ENCODE results near the gene UACA. TPM values are rescaled to one million over a fixed set of nuclear protein-coding genes. Genes with fewer than 3 reads are reported as not detected.

UACA gene
- total and polyA plus RNA-seq, 2 of the 8 experiments (the other 6 are each of a cell fraction or from before 2014, with no cell fraction given) = 28.6 to 38.9 TPM

DNA sequence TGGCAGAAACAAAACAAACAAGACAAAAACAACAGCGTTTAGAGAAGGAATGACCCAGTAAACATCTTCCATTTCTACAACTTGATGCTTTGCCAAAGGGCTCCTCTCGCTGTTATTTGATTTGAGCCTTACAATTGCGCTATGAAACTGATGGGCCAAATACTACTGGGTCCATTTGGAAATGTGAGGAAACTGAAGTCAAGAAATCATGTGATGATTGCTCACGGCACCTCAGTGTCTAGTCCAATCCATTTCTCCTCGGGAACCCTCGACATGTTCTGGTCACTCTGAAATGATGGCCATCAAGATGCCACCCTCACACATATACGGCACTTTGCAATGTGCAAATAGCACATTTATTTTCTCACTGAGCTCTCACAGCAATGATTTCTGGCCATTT is 136.0 kb downstream of the UACA start:
- Histone ChIP-seq H3K14ac (ENCODE audit: insufficient read length) (no peak overlapping the region), H2BK15ac (ENCODE audit: low read length) (no peak overlapping the region), H3K18ac (ENCODE audit: extremely low read depth, low read length) (no peak overlapping the region), H2AFZ (ENCODE audit: low read length) (no peak overlapping the region), H4K5ac (ENCODE audit: insufficient read length, low read depth, low read length) (no peak overlapping the region), H3K4me3 (ENCODE audit: extremely low read depth in 1 of 4, insufficient read depth in 2 of 4, low read depth in 3 of 4, low read length in 4 of 4) (no peak overlapping the region), H2BK120ac (replicated peaks; ENCODE audit: low read depth, low read length) (no peak overlapping the region), H3K36me3 (ENCODE audit: control insufficient read depth in 2 of 4, insufficient read depth in 4 of 4, low read length in 3 of 4) (no peaks in the 10 kb centered on the region; a peak in 1 of 8 replicates), H4K8ac (ENCODE audit: extremely low read depth, insufficient read depth, low read length) (no peak overlapping the region), H4K20me1 (replicated peaks in 1 of 2; ENCODE audit: control insufficient read depth in 1 of 2, insufficient read depth in 2 of 2, low read length in 2 of 2) (no peaks in the 10 kb centered on the region), H3K9ac (replicated peaks in 1 of 4; ENCODE audit: extremely low read depth in 1 of 4, low read depth in 3 of 4, low read length in 3 of 4) (no peak overlapping the region), H4K91ac (replicated peaks; ENCODE audit: insufficient read length, low read length) (no peak overlapping the region), H3K23me2 (ENCODE audit: low read depth, low read length) (no peaks in the 10 kb centered on the region; the same call in 1 of the 2 replicates), H3K9me3 (ENCODE audit: insufficient read depth in 2 of 2, low read depth in 1 of 2, low read length in 1 of 2) (peaks cover 3 to 5% of the 10 kb centered on the region in 2 experiments; a peak in 3 of 4 replicates), H2BK20ac (ENCODE audit: low read length) (no peak overlapping the region), H2AK5ac (ENCODE audit: low read depth, low read length) (no peak overlapping the region), H3K27me3 (replicated peaks in 1 of 4; ENCODE audit: control insufficient read depth in 3 of 4, extremely low read depth in 1 of 4, insufficient read depth in 3 of 4, low read length in 3 of 4) (no peaks in the 10 kb centered on the region; a peak in 2 of 7 replicates), H3K4me1 (replicated peaks in 1 of 4; ENCODE audit: control insufficient read depth in 3 of 4, insufficient read depth in 4 of 4, low read length in 3 of 4) (peaks cover 11 to 20% (median 15%) of the 10 kb centered on the region in 4 experiments), H2BK5ac (ENCODE audit: low read depth, low read length) (no peak overlapping the region), H3K79me2 (ENCODE audit: control insufficient read depth in 1 of 2, insufficient read depth in 2 of 2, low read length in 2 of 2) (no peaks in the 10 kb centered on the region), H3K23ac (ENCODE audit: insufficient read length) (no peak overlapping the region), H3K27ac (ENCODE audit: low read depth, low read length) (no peak overlapping the region), H3K79me1 (ENCODE audit: low read depth, low read length) (no peaks in the 10 kb centered on the region), H3K56ac (replicated peaks; ENCODE audit: insufficient read length, low read depth, low read length) (no peak overlapping the region), H3K4me2 (ENCODE audit: insufficient read depth in 1 of 2, low read depth in 2 of 2, low read length in 2 of 2) (no peak overlapping the region), H3K4ac (replicated peaks; ENCODE audit: insufficient read length, low read depth, low read length) (no peak overlapping the region), H2BK12ac (ENCODE audit: low read depth, low read length) (no peak overlapping the region)
- WGBS, 2 experiments (ENCODE audit: extremely low coverage in 1 of 2, insufficient coverage in 1 of 2, insufficient read length in 1 of 2, insufficient replicate concordance in 2 of 2, low coverage in 1 of 2, low lambda C conversion rate in 2 of 2, missing lambda C conversion rate in 1 of 2) = 92% methylated on average over 7 of the region's 7 CpGs; no CpG with 5 or more reads in 1 of the 2 experiments
- DNase-seq (ENCODE audit: low read depth in 1 of 2, low spot score in 2 of 2) (no peak), FAIRE-seq (no peak)
- POLR2A ChIA-PET (ENCODE audit: partially characterized antibody) = interaction anchor here (1.3 kb wide), 1 partner anchor 9 kb away, joined by 4 read pairs; no protein-coding TSS in a partner anchor
- CTCF ChIA-PET (ENCODE audit: partially characterized antibody) = interaction anchor here (1.2 to 2.3 kb wide), 3 partner anchors 10 to 58 kb away, joined by 3 to 12 read pairs (median 3); no protein-coding TSS in a partner anchor
- TF ChIP-seq SAP30 (IDR thresholded peaks at IDR 0.05; ENCODE audit: insufficient read depth, insufficient replicate concordance, low read length) (no peak), KDM4A (IDR thresholded peaks at IDR 0.05; ENCODE audit: low read depth, low read length, severe bottlenecking) (no peak), POLR2A (IDR thresholded peaks at IDR 0.05; ENCODE audit: control extremely low read depth in 1 of 2, low read depth in 2 of 2, low read length in 2 of 2) (no peak), CHD2 (IDR thresholded peaks at IDR 0.05; ENCODE audit: low read length) (no peak), BCL11A (IDR thresholded peaks at IDR 0.05; ENCODE audit: low read depth in 2 of 2, low read length in 2 of 2) (no peak), CTCF (IDR thresholded peaks at IDR 0.05; ENCODE audit: control extremely low read depth in 1 of 3, insufficient read depth in 1 of 3, low read depth in 1 of 3, low read length in 3 of 3) (no peak), CBX5 (IDR thresholded peaks at IDR 0.05; ENCODE audit: low read depth, low read length) (no peak)
- TF ChIP-seq, protein P1, sequence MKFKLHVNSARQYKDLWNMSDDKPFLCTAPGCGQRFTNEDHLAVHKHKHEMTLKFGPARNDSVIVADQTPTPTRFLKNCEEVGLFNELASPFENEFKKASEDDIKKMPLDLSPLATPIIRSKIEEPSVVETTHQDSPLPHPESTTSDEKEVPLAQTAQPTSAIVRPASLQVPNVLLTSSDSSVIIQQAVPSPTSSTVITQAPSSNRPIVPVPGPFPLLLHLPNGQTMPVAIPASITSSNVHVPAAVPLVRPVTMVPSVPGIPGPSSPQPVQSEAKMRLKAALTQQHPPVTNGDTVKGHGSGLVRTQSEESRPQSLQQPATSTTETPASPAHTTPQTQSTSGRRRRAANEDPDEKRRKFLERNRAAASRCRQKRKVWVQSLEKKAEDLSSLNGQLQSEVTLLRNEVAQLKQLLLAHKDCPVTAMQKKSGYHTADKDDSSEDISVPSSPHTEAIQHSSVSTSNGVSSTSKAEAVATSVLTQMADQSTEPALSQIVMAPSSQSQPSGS (IDR thresholded peaks at IDR 0.05; ENCODE audit: low read length) = no peak
- TF ChIP-seq, protein P2, sequence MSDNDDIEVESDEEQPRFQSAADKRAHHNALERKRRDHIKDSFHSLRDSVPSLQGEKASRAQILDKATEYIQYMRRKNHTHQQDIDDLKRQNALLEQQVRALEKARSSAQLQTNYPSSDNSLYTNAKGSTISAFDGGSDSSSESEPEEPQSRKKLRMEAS (IDR thresholded peaks at IDR 0.05) = no peak
